ENCODE data around the gene SORCS2.

Gene SORCS2

GRCh38 chr4:7732263-7732662 is 539.9 kb downstream of the SORCS2 start:
- H3K27ac ChIP-seq: no peak overlapping the region
- no peak for TF ChIP-seq CTCF (conservative IDR thresholded peaks at IDR 0.05)

- no peak overlapping the region for H3K27ac ChIP-seq
- TF ChIP-seq CTCF (conservative IDR thresholded peaks at IDR 0.05): no peak
Measured at GRCh38 chr4:7733201-7733600, 540.9 kb downstream of the SORCS2 start.

- no peak overlapping the region for H3K27ac ChIP-seq
- no peak for TF ChIP-seq CTCF (conservative IDR thresholded peaks at IDR 0.05)
Measured at GRCh38 chr4:7733801-7734650, 541.7 kb downstream of the SORCS2 start.

- no peak overlapping the region for H3K27ac ChIP-seq
- no peak for TF ChIP-seq CTCF (conservative IDR thresholded peaks at IDR 0.05)
Measured at GRCh38 chr4:7734651-7735260, 542.4 kb downstream of the SORCS2 start.

- no peak for TF ChIP-seq CTCF (conservative IDR thresholded peaks at IDR 0.05)
- H3K27ac ChIP-seq: no peak overlapping the region
Measured at GRCh38 chr4:7735395-7735794, 543.1 kb downstream of the SORCS2 start.

GRCh38 chr4:7735961-7736360 is 543.6 kb downstream of the SORCS2 start:
- H3K27ac ChIP-seq: no peak overlapping the region
- no peak for TF ChIP-seq CTCF (conservative IDR thresholded peaks at IDR 0.05)

- no peak for TF ChIP-seq CTCF (conservative IDR thresholded peaks at IDR 0.05)
- no peak overlapping the region for H3K27ac ChIP-seq
Measured at GRCh38 chr4:7736436-7737267, 544.3 kb downstream of the SORCS2 start.
